ENCODE results near the gene ZNF581. TPM values are rescaled to one million over a fixed set of nuclear protein-coding genes. Genes with fewer than 3 reads are reported as not detected.

The ZNF581 gene
- total RNA-seq, 4 donors from 2014 or later, result 9.9 to 17.3 (median 13.7) TPM

GRCh38 chr19:55613930-55614710, 29.3 kb upstream of the ZNF581 start:
- Histone ChIP-seq H3K27ac (peak overlapping the region in 1 of 4 donors; percentile 15), H3K4me1 (peaks cover 31 to 37% of the 10 kb centered on the region in 2 donors), H3K9me3 (no peaks in the 10 kb centered on the region), H3K36me3 (peaks cover 0 to 28% of the 10 kb centered on the region in 2 donors), H3K27me3 (no peaks in the 10 kb centered on the region), H3K4me3 (no peak overlapping the region)
- DNase-seq (no peak), ATAC-seq (no peak)
- no peak for TF ChIP-seq CTCF (IDR thresholded peaks at IDR 0.05 in 4 of 5, conservative IDR thresholded peaks at IDR 0.05 in 1 of 5)
- no peak for TF ChIP-seq POLR2A (IDR thresholded peaks at IDR 0.05)
- intact Hi-C loops (cut with DNase I; ENCODE audit: low total_unique reads), result no loop called here
- in situ Hi-C loops (cut with MboI; ENCODE audit: low sequenced_read_pairs in 4 of 4), result no loop called here

GRCh38 chr19:55614711-55615542, 28.5 kb upstream of the ZNF581 start:
- Histone ChIP-seq H3K4me1 (peaks cover 40 to 42% of the 10 kb centered on the region in 2 donors), H3K36me3 (peaks cover 0 to 20% of the 10 kb centered on the region in 2 donors), H3K27ac (no peak overlapping the region), H3K9me3 (no peaks in the 10 kb centered on the region), H3K27me3 (no peaks in the 10 kb centered on the region), H3K4me3 (no peak overlapping the region)
- intact Hi-C loops (cut with DNase I; ENCODE audit: low total_unique reads) (no loop called here), in situ Hi-C loops (cut with MboI; ENCODE audit: low sequenced_read_pairs in 4 of 4) (no loop called here)
- DNase-seq (no peak), ATAC-seq (no peak)
- TF ChIP-seq POLR2A (IDR thresholded peaks at IDR 0.05), result no peak
- no peak for TF ChIP-seq CTCF (IDR thresholded peaks at IDR 0.05 in 4 of 5, conservative IDR thresholded peaks at IDR 0.05 in 1 of 5)

GRCh38 chr19:55615543-55616394, 27.7 kb upstream of the ZNF581 start:
- H3K4me3 ChIP-seq, result no peak overlapping the region
- in situ Hi-C loops (cut with MboI; ENCODE audit: low sequenced_read_pairs in 4 of 4), result no loop called here

More at GRCh38 chr19:55615543-55616394, 27.7 kb upstream of the ZNF581 start:
- DNase-seq (no peak), ATAC-seq (no peak)
- Histone ChIP-seq H3K4me1 (peaks cover 37 to 43% of the 10 kb centered on the region in 2 donors), H3K27me3 (no peaks in the 10 kb centered on the region), H3K36me3 (peaks cover 0 to 19% of the 10 kb centered on the region in 2 donors), H3K27ac (no peak overlapping the region), H3K9me3 (no peaks in the 10 kb centered on the region)
- intact Hi-C loops (cut with DNase I; ENCODE audit: low total_unique reads), result no loop called here
- no peak for TF ChIP-seq POLR2A (IDR thresholded peaks at IDR 0.05)
- TF ChIP-seq CTCF (IDR thresholded peaks at IDR 0.05 in 4 of 5, conservative IDR thresholded peaks at IDR 0.05 in 1 of 5), result no peak

Measured in gastrocnemius medialis (tissue), 4 donors.